Esophagus muscularis mucosa (tissue), 4 donors: ENCODE results near the gene SEC16A. TPM values are rescaled to one million over a fixed set of nuclear protein-coding genes. Genes with fewer than 3 reads are reported as not detected.

Source experiments
- DNase-seq: peaks from one replicate; pipeline ENCODE4 v3.0.0-alpha.2; 2017; ENCODE audit errors: extremely low spot score
- H3K27ac ChIP-seq, 4 donors: fragments of 200-600 bp; sonication (generic); replicated peaks in 1 of 4; 1 replicate in 3 of 4; 2 replicates in 1 of 4; pipeline ENCODE4 v1.5.1; 2016 to 2019; ENCODE audit warnings: mild to moderate bottlenecking in 1 of 4
- H3K27me3 ChIP-seq, 4 donors: fragments of 200-600 bp; sonication (generic); one replicate each; pipeline versions ENCODE4 v1.5.1 to v1.6.0; 2016 to 2019
- H3K36me3 ChIP-seq, 4 donors: fragments of 200-600 bp; sonication (generic); one replicate each; pipeline ENCODE4 v1.5.1; 2016 to 2019
- H3K4me1 ChIP-seq, 4 donors: fragments of 200-600 bp; sonication (generic); one replicate each; pipeline ENCODE4 v1.5.1; 2016 to 2019
- H3K4me3 ChIP-seq, 4 donors: fragments of 200-600 bp; sonication (generic); 1 replicate in 2 of 4; 2 replicates in 2 of 4; pipeline ENCODE4 v1.5.1; 2016 to 2019; ENCODE audit warnings: mild to moderate bottlenecking in 4 of 4, moderate library complexity in 1 of 4
- H3K9me3 ChIP-seq, 4 donors: fragments of 200-600 bp; sonication (generic); 1 replicate in 3 of 4; 2 replicates in 1 of 4; pipeline ENCODE4 v1.5.1; 2016 to 2019
- CTCF ChIP-seq, 3 experiments: fragments of 200-600 bp in 2 of 3; fragments of 450-650 bp in 1 of 3; sonication (generic) in 2 of 3; IDR thresholded peaks; one replicate each; pipeline ENCODE4 v1.5.1; 2017 to 2019; ENCODE audit warnings: antibody characterized with exemption in 3 of 3, mild to moderate bottlenecking in 2 of 3, moderate library complexity in 1 of 3
- EP300 ChIP-seq: sonication (generic); formaldehyde crosslinking; IDR thresholded peaks from one replicate; pipeline ENCODE4 v1.6.1; 2017; ENCODE audit warnings: antibody characterized with exemption
- POLR2A ChIP-seq: fragments of 450-650 bp; IDR thresholded peaks from one replicate; pipeline ENCODE4 v1.6.1; 2017; ENCODE audit warnings: antibody characterized with exemption, moderate library complexity, mild to moderate bottlenecking, low read depth
- POLR2AphosphoS5 ChIP-seq, 2 donors: sonication (generic); formaldehyde crosslinking; IDR thresholded peaks; one replicate each; pipeline ENCODE4 v1.6.1; 2017; ENCODE audit warnings: antibody characterized with exemption in 2 of 2
- WGBS: methylation state at CpG from one replicate; pipeline ENCODE4 v1.1.5; 2018; 5-methylcytosine and 5-hydroxymethylcytosine counted together
- intact Hi-C: fragments of 100-400 bp; cut with DNase I; formaldehyde crosslinking; loops from one replicate; pipeline ENCODE4 v1.15.1; 2023
- total RNA-seq, 4 donors: library from RNA; depleted of rRNA; stranded (reverse); fragments of >200 nt; gene quantifications; one replicate each; pipeline versions ENCODE4 v1.1.0 to v1.2.1, GENCODE V29; 2016

Gene SEC16A
- total RNA-seq, 4 donors from 2014 or later, result 43.2 to 62.3 (median 51.3) TPM

DNA sequence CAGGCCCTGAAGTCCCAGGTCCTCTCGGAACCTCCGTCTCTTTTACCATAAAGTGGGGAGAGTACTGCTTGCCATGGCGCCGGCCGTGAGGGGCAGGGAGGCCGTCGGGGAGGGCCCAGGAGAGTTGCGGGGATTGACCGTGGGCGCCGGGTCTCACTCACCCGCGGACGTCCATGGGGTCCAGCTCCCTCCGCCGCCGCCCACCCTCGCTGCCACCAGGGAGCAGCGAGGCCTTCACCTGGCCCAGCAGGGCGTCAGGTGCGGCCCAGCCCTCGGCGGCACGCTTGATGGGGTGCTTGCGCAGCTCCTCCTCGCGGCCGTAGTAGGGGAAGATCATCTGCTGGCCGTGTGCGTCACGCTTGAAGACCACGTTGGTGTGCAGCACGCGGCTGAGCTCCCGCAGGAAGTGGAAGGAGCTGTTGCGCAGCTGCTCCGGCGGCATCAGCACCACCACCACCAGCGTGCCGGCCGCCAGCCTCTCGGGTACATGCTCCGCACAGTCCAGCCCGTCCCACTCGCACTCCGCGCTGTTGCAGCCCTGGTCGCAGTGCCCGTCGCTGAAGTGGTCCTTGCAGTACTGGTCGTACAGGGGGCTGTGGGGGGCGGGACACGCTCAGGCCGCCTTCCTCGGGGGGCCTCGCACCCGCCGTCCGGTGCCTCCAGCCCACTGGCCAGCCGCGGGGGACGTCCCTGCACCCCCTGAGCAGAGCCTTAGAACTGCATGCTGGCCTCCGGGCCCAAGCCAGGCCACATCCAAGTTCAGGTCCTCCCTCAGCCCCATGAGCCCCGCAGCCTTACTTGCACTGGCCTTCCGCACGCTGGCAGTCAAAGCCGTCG is 21.9 kb upstream of the SEC16A start:
- Histone ChIP-seq H3K4me3 (no peak overlapping the region), H3K4me1 (peaks cover 0 to 3% (median 2%) of the 10 kb centered on the region in 4 donors), H3K9me3 (no peaks in the 10 kb centered on the region), H3K27me3 (no peaks in the 10 kb centered on the region), H3K27ac (no peak overlapping the region), H3K36me3 (peaks cover 98 to 100% (median 100%) of the 10 kb centered on the region in 4 donors)
- intact Hi-C loops, result no loop called here
- WGBS, result 93% methylated on average over 27 of the region's 68 CpGs
- no peak for DNase-seq
- TF ChIP-seq EP300, result no peak
- TF ChIP-seq CTCF (IDR thresholded peaks at IDR 0.05), result no peak
- TF ChIP-seq POLR2AphosphoS5 (IDR thresholded peaks at IDR 0.05), result no peak
- no peak for TF ChIP-seq POLR2A

GRCh38 chr9:136502940-136503550 is 20.2 kb upstream of the SEC16A start:
- peaks cover 100% of the 10 kb centered on the region in 4 donors for H3K36me3 ChIP-seq
- 87% methylated on average over 23 of the region's 33 CpGs for WGBS

DNA sequence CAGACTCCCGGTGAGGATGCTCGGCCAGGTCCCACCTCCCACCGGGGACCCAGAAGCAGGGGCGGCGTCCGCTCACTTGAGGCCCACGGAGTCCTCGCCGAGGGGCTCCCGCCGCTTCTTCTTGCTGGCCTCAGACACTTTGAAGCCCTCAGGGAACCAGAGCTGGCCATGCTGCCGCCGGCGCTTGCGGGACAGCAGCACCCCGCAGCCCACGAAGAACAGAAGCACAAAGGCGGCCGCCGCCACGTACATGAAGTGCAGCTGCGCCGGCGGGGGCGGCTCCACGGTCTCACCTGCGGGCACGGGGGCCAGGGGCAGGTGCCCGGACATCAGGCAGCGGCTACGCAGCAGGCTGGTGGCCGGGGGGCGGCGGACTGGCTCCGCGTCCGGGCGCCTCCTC is 19.4 kb upstream of the SEC16A start:
- 93% methylated on average over 33 of the region's 38 CpGs for WGBS
- Histone ChIP-seq H3K9me3 (no peaks in the 10 kb centered on the region), H3K4me1 (no peaks in the 10 kb centered on the region), H3K27ac (no peak overlapping the region), H3K27me3 (no peaks in the 10 kb centered on the region), H3K36me3 (peaks cover 99 to 100% (median 100%) of the 10 kb centered on the region in 4 donors), H3K4me3 (no peak overlapping the region)
- no peak for DNase-seq
- no peak for TF ChIP-seq POLR2A
- no peak for TF ChIP-seq EP300
- no peak for TF ChIP-seq CTCF (IDR thresholded peaks at IDR 0.05)
- no peak for TF ChIP-seq POLR2AphosphoS5 (IDR thresholded peaks at IDR 0.05)
- intact Hi-C loops, result no loop called here

More at GRCh38 chr9:136502940-136503550, 20.2 kb upstream of the SEC16A start:
- Histone ChIP-seq H3K4me3 (no peak overlapping the region), H3K4me1 (no peaks in the 10 kb centered on the region), H3K27ac (no peak overlapping the region), H3K9me3 (no peaks in the 10 kb centered on the region), H3K27me3 (no peaks in the 10 kb centered on the region)
- no peak for DNase-seq
- no peak for TF ChIP-seq CTCF (IDR thresholded peaks at IDR 0.05)
- no peak for TF ChIP-seq POLR2A
- TF ChIP-seq EP300, result no peak
- no peak for TF ChIP-seq POLR2AphosphoS5 (IDR thresholded peaks at IDR 0.05)
- intact Hi-C loops, result no loop called here

GRCh38 chr9:136501686-136502085 is 18.8 kb upstream of the SEC16A start:
- Histone ChIP-seq H3K36me3 (peaks cover 99 to 100% (median 100%) of the 10 kb centered on the region in 4 donors), H3K27me3 (no peaks in the 10 kb centered on the region), H3K4me3 (no peak overlapping the region), H3K9me3 (no peaks in the 10 kb centered on the region), H3K27ac (no peak overlapping the region), H3K4me1 (peaks cover 0 to under 1% (median 0%) of the 10 kb centered on the region in 4 donors)
- intact Hi-C loops, result no loop called here
- TF ChIP-seq POLR2A (no peak), CTCF (IDR thresholded peaks at IDR 0.05) (no peak)
- DNase-seq, result no peak
- 93% methylated on average over 10 of the region's 23 CpGs for WGBS
